H1 (cell line): ENCODE measurements around the gene CLRN2. TPM values are rescaled to one million over a fixed set of nuclear protein-coding genes. Genes with fewer than 3 reads are reported as not detected.

ENCODE experiments used
- CTCF ChIA-PET: fragments of 300-600 bp; sonication (Branson Sonifier 250); formaldehyde crosslinking; loops from one replicate; lab custom pipeline; 2021; ENCODE audit not compliant: partially characterized antibody; lab: Charles Lee
- POLR2A ChIA-PET: fragments of 300-600 bp; sonication (Branson Sonifier 250); formaldehyde crosslinking; loops from one replicate; lab custom pipeline; 2021; ENCODE audit warnings: inconsistent platforms; ENCODE audit not compliant: partially characterized antibody; lab: Charles Lee
- DNase-seq, 2 experiments: peaks; one replicate each; pipeline versions ENCODE4 v3.0.0 to v3.0.0-alpha.2; 2010 to 2022; ENCODE audit warnings: low spot score in 2 of 2, low read depth in 1 of 2, mixed read lengths in 1 of 2
- FAIRE-seq: peaks from 2 replicates; lab custom pipeline; 2011; peaks lifted over from hg19 to GRCh38; lab: Jason Lieb, UNC
- H2AFZ ChIP-seq: 2 replicates; pipeline ENCODE4 v1.8.1; 2012; ENCODE audit warnings: low read length, inconsistent platforms
- H2AK5ac ChIP-seq: 2 replicates; pipeline ENCODE4 v1.6.1; 2013; ENCODE audit warnings: low read depth, low read length
- H2BK120ac ChIP-seq: replicated peaks from 2 replicates; pipeline ENCODE3; 2013; ENCODE audit warnings: low read depth, low read length, inconsistent platforms
- H2BK12ac ChIP-seq: 2 replicates; pipeline ENCODE4 v1.6.1; 2013; ENCODE audit warnings: low read depth, low read length
- H2BK15ac ChIP-seq: 2 replicates; pipeline ENCODE4 v1.6.1; 2013; ENCODE audit warnings: low read length
- H2BK20ac ChIP-seq: 2 replicates; pipeline ENCODE4 v1.6.1; 2013; ENCODE audit warnings: low read length
- H2BK5ac ChIP-seq: 2 replicates; pipeline ENCODE4 v1.6.1; 2013; ENCODE audit warnings: low read depth, low read length
- H3K14ac ChIP-seq: 2 replicates; pipeline ENCODE4 v1.6.1; 2013; ENCODE audit warnings: inconsistent platforms; ENCODE audit not compliant: insufficient read length
- H3K18ac ChIP-seq: 2 replicates; pipeline ENCODE4 v1.6.1; 2013; ENCODE audit warnings: low read length; ENCODE audit errors: extremely low read depth
- H3K23ac ChIP-seq: 2 replicates; pipeline ENCODE4 v1.6.1; 2013; ENCODE audit warnings: inconsistent platforms; ENCODE audit not compliant: insufficient read length
- H3K23me2 ChIP-seq: 2 replicates; pipeline ENCODE4 v1.6.1; 2013; ENCODE audit warnings: low read depth, low read length
- H3K27ac ChIP-seq: 2 replicates; pipeline ENCODE4 v1.6.1; 2011; ENCODE audit warnings: low read depth, low read length, inconsistent platforms
- H3K27me3 ChIP-seq, 4 experiments: replicated peaks in 1 of 4; 1 replicate in 1 of 4; 2 replicates in 3 of 4; pipeline versions ENCODE4 v1.6.1 to v1.8.1; 2011 to 2013; ENCODE audit warnings: low read length in 3 of 4, mild to moderate bottlenecking in 3 of 4, inconsistent platforms in 2 of 4, mixed read lengths in 2 of 4, moderate library complexity in 1 of 4; ENCODE audit not compliant: control insufficient read depth in 3 of 4, insufficient read depth in 3 of 4; ENCODE audit errors: extremely low read depth in 1 of 4
- H3K36me3 ChIP-seq, 4 experiments: 2 replicates each; pipeline versions ENCODE4 v1.6.1 to v1.8.1; 2011 to 2013; ENCODE audit warnings: mild to moderate bottlenecking in 4 of 4, low read length in 3 of 4, moderate library complexity in 2 of 4, control low read depth in 1 of 4, inconsistent platforms in 1 of 4; ENCODE audit not compliant: insufficient read depth in 4 of 4, control insufficient read depth in 2 of 4
- H3K4ac ChIP-seq: replicated peaks from 2 replicates; pipeline ENCODE3; 2013; ENCODE audit warnings: low read length, low read depth, mixed read lengths, inconsistent platforms; ENCODE audit not compliant: insufficient read length
- H3K4me1 ChIP-seq, 4 experiments: replicated peaks in 1 of 4; 1 replicate in 1 of 4; 2 replicates in 3 of 4; pipeline versions ENCODE4 v1.6.1 to v1.8.1; 2011 to 2013; ENCODE audit warnings: low read length in 3 of 4, inconsistent platforms in 2 of 4, mixed read lengths in 1 of 4; ENCODE audit not compliant: insufficient read depth in 4 of 4, control insufficient read depth in 3 of 4
- H3K4me2 ChIP-seq, 2 experiments: 2 replicates each; pipeline versions ENCODE4 v1.6.1 to v1.8.1; 2011 to 2013; ENCODE audit warnings: low read depth in 2 of 2, low read length in 2 of 2, control low read depth in 1 of 2, inconsistent platforms in 1 of 2, mild to moderate bottlenecking in 1 of 2; ENCODE audit not compliant: insufficient read depth in 1 of 2
- H3K4me3 ChIP-seq, 4 experiments: fragments of 200-600, 300-600 bp in 1 of 4; sonication (generic), shearing (Covaris generic), sonication (Bioruptor Twin) in 1 of 4; 2 replicates each; pipeline versions ENCODE4 v1.5.1 to v1.8.1; 2011 to 2016; ENCODE audit warnings: low read length in 4 of 4, low read depth in 3 of 4, control low read depth in 2 of 4, inconsistent platforms in 2 of 4, mild to moderate bottlenecking in 2 of 4, mixed read lengths in 1 of 4, moderate library complexity in 1 of 4; ENCODE audit not compliant: insufficient read depth in 2 of 4; ENCODE audit errors: extremely low read depth in 1 of 4
- H3K56ac ChIP-seq: replicated peaks from 2 replicates; pipeline ENCODE3; 2013; ENCODE audit warnings: low read depth, mild to moderate bottlenecking, mixed read lengths, low read length, inconsistent platforms; ENCODE audit not compliant: insufficient read length
- H3K79me1 ChIP-seq: 2 replicates; pipeline ENCODE4 v1.6.1; 2013; ENCODE audit warnings: low read depth, low read length, control low read depth
- H3K79me2 ChIP-seq, 2 experiments: 2 replicates each; pipeline versions ENCODE4 v1.6.1 to v1.8.1; 2012 to 2013; ENCODE audit warnings: low read length in 2 of 2, mild to moderate bottlenecking in 2 of 2, inconsistent platforms in 1 of 2; ENCODE audit not compliant: insufficient read depth in 2 of 2, control insufficient read depth in 1 of 2
- H3K9ac ChIP-seq, 4 experiments: replicated peaks in 1 of 4; 1 replicate in 1 of 4; 2 replicates in 3 of 4; pipeline versions ENCODE4 v1.6.1 to v1.8.1; 2011 to 2013; ENCODE audit warnings: low read depth in 3 of 4, low read length in 3 of 4, control low read depth in 2 of 4, mild to moderate bottlenecking in 2 of 4, moderate library complexity in 2 of 4, inconsistent platforms in 1 of 4; ENCODE audit errors: extremely low read depth in 1 of 4
- H3K9me3 ChIP-seq, 2 experiments: 2 replicates each; pipeline versions ENCODE4 v1.6.1 to v1.8.1; 2012 to 2013; ENCODE audit warnings: mild to moderate bottlenecking in 2 of 2, moderate library complexity in 2 of 2, control low read depth in 1 of 2, inconsistent platforms in 1 of 2, low read depth in 1 of 2, low read length in 1 of 2, mixed read lengths in 1 of 2; ENCODE audit not compliant: insufficient read depth in 2 of 2
- H4K20me1 ChIP-seq, 2 experiments: replicated peaks in 1 of 2; 2 replicates each; pipeline versions ENCODE3 to v1.8.1; 2011 to 2013; ENCODE audit warnings: inconsistent platforms in 2 of 2, low read length in 2 of 2, mild to moderate bottlenecking in 1 of 2; ENCODE audit not compliant: insufficient read depth in 2 of 2, control insufficient read depth in 1 of 2
- H4K5ac ChIP-seq: 2 replicates; pipeline ENCODE4 v1.6.1; 2013; ENCODE audit warnings: low read length, low read depth, mixed read lengths, inconsistent platforms; ENCODE audit not compliant: insufficient read length
- H4K8ac ChIP-seq: 2 replicates; pipeline ENCODE4 v1.8.0; 2013; ENCODE audit warnings: mild to moderate bottlenecking, moderate library complexity, low read length, inconsistent platforms; ENCODE audit not compliant: insufficient read depth; ENCODE audit errors: extremely low read depth
- H4K91ac ChIP-seq: replicated peaks from 2 replicates; pipeline ENCODE3; 2013; ENCODE audit warnings: low read length, mixed read lengths, inconsistent platforms; ENCODE audit not compliant: insufficient read length
- ASH2L ChIP-seq: fragments of 200-600, 300-600 bp; sonication (generic); IDR thresholded peaks from one replicate; pipeline ENCODE4 v1.7.1; 2017; ENCODE audit warnings: low read length
- ATF3 ChIP-seq: IDR thresholded peaks from 2 replicates; pipeline ENCODE4 v1.6.1; 2011; ENCODE audit warnings: low read depth, mild to moderate bottlenecking, low read length; ENCODE audit not compliant: insufficient read depth
- BCL11A ChIP-seq, 2 experiments: IDR thresholded peaks; one replicate each; pipeline ENCODE4 v1.6.1; 2011; ENCODE audit warnings: low read depth in 2 of 2, low read length in 2 of 2, mild to moderate bottlenecking in 2 of 2
- CEBPB ChIP-seq: IDR thresholded peaks from 2 replicates; pipeline ENCODE4 v1.6.1; 2012; ENCODE audit warnings: low read depth, low read length
- CHD1 ChIP-seq: IDR thresholded peaks from 2 replicates; pipeline ENCODE4 v1.6.1; 2012; ENCODE audit warnings: low read depth, low read length, improper control_type of control experiment
- EP300 ChIP-seq, 2 experiments: IDR thresholded peaks; 1 replicate in 1 of 2; 2 replicates in 1 of 2; pipeline ENCODE4 v1.6.1; 2011 to 2012; ENCODE audit warnings: low read depth in 2 of 2, low read length in 2 of 2, mild to moderate bottlenecking in 2 of 2, borderline replicate concordance in 1 of 2, inconsistent platforms in 1 of 2, moderate library complexity in 1 of 2
- PHF8 ChIP-seq: fragments of 200-600 bp; sonication (generic); conservative IDR thresholded peaks from 2 replicates; pipeline ENCODE4 v1.7.1; 2012; ENCODE audit warnings: low read depth, mild to moderate bottlenecking, inconsistent platforms, low read length, moderate library complexity
- RBBP5 ChIP-seq: IDR thresholded peaks from 2 replicates; pipeline ENCODE4 v1.7.1; 2012; ENCODE audit warnings: low read depth, mild to moderate bottlenecking, inconsistent platforms, low read length, moderate library complexity, borderline replicate concordance
- RXRA ChIP-seq: IDR thresholded peaks from 2 replicates; pipeline ENCODE4 v1.6.1; 2011; ENCODE audit warnings: low read depth, mild to moderate bottlenecking, low read length, moderate library complexity; ENCODE audit not compliant: insufficient read depth
- SAP30 ChIP-seq: fragments of 300-600 bp; sonication (generic); IDR thresholded peaks from 2 replicates; pipeline ENCODE4 v1.7.1; 2012; ENCODE audit warnings: low read length, moderate library complexity, mild to moderate bottlenecking, inconsistent platforms; ENCODE audit not compliant: insufficient read depth, insufficient replicate concordance
- SIRT6 ChIP-seq: IDR thresholded peaks from one replicate; pipeline ENCODE4 v1.7.1; 2012; ENCODE audit warnings: low read length, inconsistent platforms
- SP2 ChIP-seq: IDR thresholded peaks from 2 replicates; pipeline ENCODE4 v1.6.1; 2012; ENCODE audit warnings: mild to moderate bottlenecking, low read length, inconsistent platforms
- TAF7 ChIP-seq: optimal IDR thresholded peaks from 2 replicates; pipeline ENCODE3; 2011; ENCODE audit warnings: low read depth, mild to moderate bottlenecking, inconsistent platforms, low read length, moderate library complexity, borderline replicate concordance
- YY1 ChIP-seq: IDR thresholded peaks from 2 replicates; pipeline ENCODE4 v1.6.1; 2011; ENCODE audit warnings: low read depth, mild to moderate bottlenecking, low read length
- WGBS, 2 experiments: shearing (Covaris generic) in 1 of 2; methylation state at CpG; one replicate each; pipeline versions ENCODE4 v1.1.6 to v1.1.7; 2013 to 2015; ENCODE audit warnings: low lambda C conversion rate in 2 of 2, mixed read lengths in 2 of 2, inconsistent platforms in 1 of 2, low coverage in 1 of 2, missing lambda C conversion rate in 1 of 2; ENCODE audit not compliant: insufficient replicate concordance in 2 of 2, insufficient coverage in 1 of 2, insufficient read length in 1 of 2; ENCODE audit errors: extremely low coverage in 1 of 2, missing lambda C conversion rate in 1 of 2; 5-methylcytosine and 5-hydroxymethylcytosine counted together
- polyA plus RNA-seq, 7 experiments: library from polyadenylated mRNA; depleted of rRNA in 3 of 7; stranded (reverse) in 5 of 7; unstranded in 2 of 7; fragments of >200 nt in 5 of 7; fragments of 200-250 nt in 2 of 7; gene quantifications; 1 replicate in 5 of 7; 2 replicates in 1 of 7; 4 replicates in 1 of 7; pipeline versions ENCODE4 v1.2.1 to v1.2.3, GENCODE V29; 2011 to 2013; ENCODE audit warnings: missing spikeins in 2 of 7, mixed read lengths in 2 of 7
- total RNA-seq: library from RNA; stranded (reverse); fragmentation: NEBNext Ultra II Directional; extraction: Animal tissue kit (Norgen Biotek cat#: 25700); gene quantifications from 2 replicates; pipeline ENCODE4 v1.2.1, GENCODE V29; 2021

CLRN2 gene
- total and polyA plus RNA-seq, 2 of the 8 experiments (the other 6 are each of a cell fraction or from before 2014, with no cell fraction given) = not detected

GRCh38 chr4:17489721-17490120, 25.2 kb upstream of the CLRN2 start:
- Histone ChIP-seq H3K79me2 (no peaks in the 10 kb centered on the region), H3K4me1 (peaks cover 0 to 5% (median 2%) of the 10 kb centered on the region in 4 experiments; a peak in 4 of 7 replicates), H2AFZ (no peak overlapping the region), H2BK5ac (no peak overlapping the region), H2AK5ac (no peak overlapping the region), H3K79me1 (peaks cover 3% of the 10 kb centered on the region; the same call in 1 of the 2 replicates), H3K18ac (no peak overlapping the region), H3K23me2 (0 out of 2 replicates have a peak, but pooled peaks cover 1% of the 10 kb centered on the region), H3K36me3 (peaks cover 2 to 22% (median 9%) of the 10 kb centered on the region in 4 experiments; a peak in 6 of 8 replicates), H3K14ac (no peak overlapping the region), H2BK12ac (no peak overlapping the region), H4K20me1 (peaks cover 0 to 4% of the 10 kb centered on the region in 2 experiments), H2BK15ac (no peak overlapping the region), H3K56ac (no peak overlapping the region), H3K4ac (no peak overlapping the region), H3K27me3 (no peaks in the 10 kb centered on the region), H4K91ac (no peak overlapping the region), H2BK120ac (no peak overlapping the region), H4K5ac (no peak overlapping the region), H3K4me3 (no peak overlapping the region), H4K8ac (no peak overlapping the region), H3K9ac (no peak overlapping the region), H3K4me2 (no peak overlapping the region), H3K27ac (no peak overlapping the region), H2BK20ac (no peak overlapping the region), H3K23ac (no peak overlapping the region), H3K9me3 (no peaks in the 10 kb centered on the region)
- DNase-seq = no peak
- WGBS, 2 experiments = 92% methylated on average over 8 of the region's 8 CpGs; no CpG with 5 or more reads in 1 of the 2 experiments
- ChIA-PET POLR2A (no interaction called here), CTCF (no interaction called here)
- no peak for FAIRE-seq
- no peak for TF ChIP-seq TAF7
- no peak for TF ChIP-seq RXRA
- no peak for TF ChIP-seq RBBP5
- TF ChIP-seq BCL11A (IDR thresholded peaks at IDR 0.05; ENCODE audit: low read depth in 2 of 2, low read length in 2 of 2) = no peak
- no peak for TF ChIP-seq CHD1
- TF ChIP-seq CEBPB = no peak
- TF ChIP-seq PHF8 = no peak
- TF ChIP-seq ASH2L = no peak
- TF ChIP-seq YY1 = no peak
- TF ChIP-seq EP300 (IDR thresholded peaks at IDR 0.05; ENCODE audit: borderline replicate concordance in 1 of 2, low read depth in 2 of 2, low read length in 2 of 2) = no peak
- TF ChIP-seq SP2 = no peak
- no peak for TF ChIP-seq ATF3
- TF ChIP-seq SIRT6 = no peak
- TF ChIP-seq SAP30 = no peak
